ENCODE data around the gene MGMT.

DNA sequence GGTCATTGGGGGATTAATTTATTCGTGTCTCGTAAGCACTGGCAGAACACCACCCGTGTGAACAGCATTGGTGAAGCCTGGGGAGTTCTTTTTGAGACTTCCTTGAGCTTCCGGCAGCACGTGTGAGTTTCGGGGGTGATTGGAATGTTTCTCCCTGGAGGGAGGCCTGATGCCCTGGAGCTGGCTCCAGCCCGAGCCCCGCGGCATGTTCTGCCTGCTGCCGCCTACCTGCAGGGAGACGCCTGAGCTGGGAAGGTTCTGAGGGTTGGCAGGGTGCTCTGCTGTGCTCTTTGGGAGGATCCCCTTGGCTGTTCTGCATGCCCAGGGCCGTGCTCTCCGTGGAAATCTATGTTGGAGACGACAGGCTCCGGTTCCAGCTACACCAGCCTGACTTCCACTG lies 159.3 kb downstream of the MGMT start:
- TF ChIP-seq, protein P1, sequence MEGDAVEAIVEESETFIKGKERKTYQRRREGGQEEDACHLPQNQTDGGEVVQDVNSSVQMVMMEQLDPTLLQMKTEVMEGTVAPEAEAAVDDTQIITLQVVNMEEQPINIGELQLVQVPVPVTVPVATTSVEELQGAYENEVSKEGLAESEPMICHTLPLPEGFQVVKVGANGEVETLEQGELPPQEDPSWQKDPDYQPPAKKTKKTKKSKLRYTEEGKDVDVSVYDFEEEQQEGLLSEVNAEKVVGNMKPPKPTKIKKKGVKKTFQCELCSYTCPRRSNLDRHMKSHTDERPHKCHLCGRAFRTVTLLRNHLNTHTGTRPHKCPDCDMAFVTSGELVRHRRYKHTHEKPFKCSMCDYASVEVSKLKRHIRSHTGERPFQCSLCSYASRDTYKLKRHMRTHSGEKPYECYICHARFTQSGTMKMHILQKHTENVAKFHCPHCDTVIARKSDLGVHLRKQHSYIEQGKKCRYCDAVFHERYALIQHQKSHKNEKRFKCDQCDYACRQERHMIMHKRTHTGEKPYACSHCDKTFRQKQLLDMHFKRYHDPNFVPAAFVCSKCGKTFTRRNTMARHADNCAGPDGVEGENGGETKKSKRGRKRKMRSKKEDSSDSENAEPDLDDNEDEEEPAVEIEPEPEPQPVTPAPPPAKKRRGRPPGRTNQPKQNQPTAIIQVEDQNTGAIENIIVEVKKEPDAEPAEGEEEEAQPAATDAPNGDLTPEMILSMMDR (conservative IDR thresholded peaks at IDR 0.05; ENCODE audit: low read depth in 2 of 2): no peak
- TF ChIP-seq POLR2AphosphoS5 (IDR thresholded peaks at IDR 0.05; ENCODE audit: low read depth) (no peak), CREB1 (CRISPR knock-in tag; IDR thresholded peaks at IDR 0.05; ENCODE audit: low read depth) (no peak), EZH2 (IDR thresholded peaks at IDR 0.05; ENCODE audit: low read depth, unreplicated experiment) (no peak), EZH2phosphoT487 (IDR thresholded peaks at IDR 0.05; ENCODE audit: unreplicated experiment) (no peak), NANOG (IDR thresholded peaks at IDR 0.05; ENCODE audit: borderline replicate concordance) (no peak)
- TF ChIP-seq, protein P2, sequence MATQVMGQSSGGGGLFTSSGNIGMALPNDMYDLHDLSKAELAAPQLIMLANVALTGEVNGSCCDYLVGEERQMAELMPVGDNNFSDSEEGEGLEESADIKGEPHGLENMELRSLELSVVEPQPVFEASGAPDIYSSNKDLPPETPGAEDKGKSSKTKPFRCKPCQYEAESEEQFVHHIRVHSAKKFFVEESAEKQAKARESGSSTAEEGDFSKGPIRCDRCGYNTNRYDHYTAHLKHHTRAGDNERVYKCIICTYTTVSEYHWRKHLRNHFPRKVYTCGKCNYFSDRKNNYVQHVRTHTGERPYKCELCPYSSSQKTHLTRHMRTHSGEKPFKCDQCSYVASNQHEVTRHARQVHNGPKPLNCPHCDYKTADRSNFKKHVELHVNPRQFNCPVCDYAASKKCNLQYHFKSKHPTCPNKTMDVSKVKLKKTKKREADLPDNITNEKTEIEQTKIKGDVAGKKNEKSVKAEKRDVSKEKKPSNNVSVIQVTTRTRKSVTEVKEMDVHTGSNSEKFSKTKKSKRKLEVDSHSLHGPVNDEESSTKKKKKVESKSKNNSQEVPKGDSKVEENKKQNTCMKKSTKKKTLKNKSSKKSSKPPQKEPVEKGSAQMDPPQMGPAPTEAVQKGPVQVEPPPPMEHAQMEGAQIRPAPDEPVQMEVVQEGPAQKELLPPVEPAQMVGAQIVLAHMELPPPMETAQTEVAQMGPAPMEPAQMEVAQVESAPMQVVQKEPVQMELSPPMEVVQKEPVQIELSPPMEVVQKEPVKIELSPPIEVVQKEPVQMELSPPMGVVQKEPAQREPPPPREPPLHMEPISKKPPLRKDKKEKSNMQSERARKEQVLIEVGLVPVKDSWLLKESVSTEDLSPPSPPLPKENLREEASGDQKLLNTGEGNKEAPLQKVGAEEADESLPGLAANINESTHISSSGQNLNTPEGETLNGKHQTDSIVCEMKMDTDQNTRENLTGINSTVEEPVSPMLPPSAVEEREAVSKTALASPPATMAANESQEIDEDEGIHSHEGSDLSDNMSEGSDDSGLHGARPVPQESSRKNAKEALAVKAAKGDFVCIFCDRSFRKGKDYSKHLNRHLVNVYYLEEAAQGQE (IDR thresholded peaks at IDR 0.05; ENCODE audit: unreplicated experiment): no peak
